CMK (cell line): ENCODE measurements around the gene CCDC83.
"Not testable (repeated sequence)": the region's sequence is repeated elsewhere in the genome, so short reads cannot be mapped to it uniquely, and the experiment has no call there.

ENCODE experiments used
- DNase-seq: peaks from one replicate; pipeline ENCODE4 v3.0.0-alpha.2; 2010; ENCODE audit warnings: low read depth

CCDC83 gene

GRCh38 chr11:85945296-85945695 lies 90.1 kb downstream of the CCDC83 start:
- no peak for DNase-seq

GRCh38 chr11:85945788-85946187 lies 90.6 kb downstream of the CCDC83 start:
- no peak for DNase-seq

- DNase-seq = no peak
These were observed 91.0 kb downstream of the CCDC83 start for GRCh38 chr11:85946221-85946620.

GRCh38 chr11:85947431-85948272 lies 92.5 kb downstream of the CCDC83 start:
- no peak for DNase-seq

GRCh38 chr11:85948884-85949283 lies 93.7 kb downstream of the CCDC83 start:
- no peak for DNase-seq

- no peak for DNase-seq
These were observed 94.6 kb downstream of the CCDC83 start for GRCh38 chr11:85949798-85950197.

GRCh38 chr11:85950317-85951048 lies 95.3 kb downstream of the CCDC83 start:
- no peak for DNase-seq

- DNase-seq = no peak
These were observed 95.8 kb downstream of the CCDC83 start for GRCh38 chr11:85951049-85951405.

GRCh38 chr11:85951428-85952107 lies 96.4 kb downstream of the CCDC83 start:
- no peak for DNase-seq

GRCh38 chr11:85952108-85952485 lies 96.9 kb downstream of the CCDC83 start:
- not testable (repeated sequence) for DNase-seq

GRCh38 chr11:85953491-85954143 lies 98.4 kb downstream of the CCDC83 start:
- no peak for DNase-seq

GRCh38 chr11:85955531-85955930 lies 100.3 kb downstream of the CCDC83 start:
- DNase-seq = no peak

GRCh38 chr11:85960678-85961077 lies 105.5 kb downstream of the CCDC83 start:
- DNase-seq = no peak

GRCh38 chr11:85961130-85961529 lies 105.9 kb downstream of the CCDC83 start:
- no peak for DNase-seq

- DNase-seq = no peak
These were observed 106.8 kb downstream of the CCDC83 start for GRCh38 chr11:85961930-85962363.

- DNase-seq = no peak
These were observed 110.0 kb downstream of the CCDC83 start for GRCh38 chr11:85965202-85965601.

GRCh38 chr11:85967457-85967856 lies 112.3 kb downstream of the CCDC83 start:
- no peak for DNase-seq
